Subcutaneous adipose tissue (tissue), 4 donors: Measurements from ENCODE around the gene RORC. TPM values are rescaled to one million over a fixed set of nuclear protein-coding genes. Genes with fewer than 3 reads are reported as not detected.

ENCODE experiments used
- total RNA-seq, 4 donors: library from RNA; depleted of rRNA; stranded (reverse); fragments of >200 nt; gene quantifications; one replicate each; pipeline ENCODE4 v1.1.0, GENCODE V29; 2016
- TF ChIP-seq, protein P1 (sequence below): fragments of 450-650 bp; IDR thresholded peaks from one replicate; pipeline ENCODE4 v1.5.1; 2016; ENCODE audit warnings: low read depth, mild to moderate bottlenecking, control low read depth, antibody characterized with exemption, moderate library complexity

Gene RORC
- total RNA-seq, 4 donors from 2014 or later, result 0.98 to 6.4 (median 2.9) TPM

DNA sequence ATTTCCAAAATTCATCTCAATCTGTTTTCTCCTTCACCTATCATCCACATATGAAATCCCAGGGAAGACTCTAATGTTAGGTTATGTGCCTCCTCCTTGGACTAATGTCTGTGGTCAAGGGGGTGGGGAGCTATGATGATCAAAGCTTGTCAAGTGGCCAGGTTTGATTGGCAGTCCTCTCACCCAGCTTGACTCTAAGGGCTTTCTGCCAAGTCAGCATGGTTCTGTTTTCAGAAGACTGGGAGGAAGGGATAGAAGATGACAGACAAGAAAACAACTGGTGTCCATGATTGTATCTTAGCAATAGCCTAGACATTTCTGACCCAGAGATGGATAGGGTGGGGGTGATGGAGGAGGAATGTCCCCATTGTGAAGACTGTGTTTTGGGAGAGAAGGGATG, 31.0 kb upstream of the RORC start:
- TF ChIP-seq, protein P1, sequence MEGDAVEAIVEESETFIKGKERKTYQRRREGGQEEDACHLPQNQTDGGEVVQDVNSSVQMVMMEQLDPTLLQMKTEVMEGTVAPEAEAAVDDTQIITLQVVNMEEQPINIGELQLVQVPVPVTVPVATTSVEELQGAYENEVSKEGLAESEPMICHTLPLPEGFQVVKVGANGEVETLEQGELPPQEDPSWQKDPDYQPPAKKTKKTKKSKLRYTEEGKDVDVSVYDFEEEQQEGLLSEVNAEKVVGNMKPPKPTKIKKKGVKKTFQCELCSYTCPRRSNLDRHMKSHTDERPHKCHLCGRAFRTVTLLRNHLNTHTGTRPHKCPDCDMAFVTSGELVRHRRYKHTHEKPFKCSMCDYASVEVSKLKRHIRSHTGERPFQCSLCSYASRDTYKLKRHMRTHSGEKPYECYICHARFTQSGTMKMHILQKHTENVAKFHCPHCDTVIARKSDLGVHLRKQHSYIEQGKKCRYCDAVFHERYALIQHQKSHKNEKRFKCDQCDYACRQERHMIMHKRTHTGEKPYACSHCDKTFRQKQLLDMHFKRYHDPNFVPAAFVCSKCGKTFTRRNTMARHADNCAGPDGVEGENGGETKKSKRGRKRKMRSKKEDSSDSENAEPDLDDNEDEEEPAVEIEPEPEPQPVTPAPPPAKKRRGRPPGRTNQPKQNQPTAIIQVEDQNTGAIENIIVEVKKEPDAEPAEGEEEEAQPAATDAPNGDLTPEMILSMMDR, result no peak

DNA sequence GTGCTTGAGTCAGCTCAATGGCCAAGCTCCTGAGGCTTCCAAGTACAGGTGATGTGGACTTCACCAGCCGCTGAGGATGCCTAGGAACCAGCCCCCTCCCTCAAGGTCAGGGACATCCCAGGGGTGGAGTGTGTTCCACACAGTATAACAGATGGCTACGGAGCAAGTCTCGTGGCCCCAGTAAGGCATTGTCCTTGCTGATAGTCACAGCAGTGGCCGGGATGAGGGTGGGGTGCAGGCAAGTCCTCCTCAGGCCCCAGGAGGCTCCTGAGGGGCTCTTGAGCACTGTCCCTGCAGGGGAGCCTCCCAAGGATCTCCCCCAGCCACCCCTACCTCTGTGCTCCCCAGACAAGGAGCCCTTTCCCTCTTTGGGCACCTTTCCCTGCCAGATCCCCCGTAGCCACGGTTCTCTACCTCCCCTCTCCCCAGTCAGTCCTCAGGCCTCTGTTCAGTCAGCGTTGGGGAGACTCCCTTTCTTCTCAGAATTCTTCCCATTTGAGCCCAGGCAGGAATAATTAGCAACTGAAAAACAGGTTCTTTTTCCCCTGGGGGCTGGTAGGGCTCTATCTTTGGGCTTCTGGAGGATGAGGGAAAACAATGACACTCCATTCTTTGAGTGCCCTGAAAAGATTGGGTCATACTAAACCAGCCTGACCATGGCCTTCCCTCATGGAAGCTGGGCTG, 29.0 kb upstream of the RORC start:
- TF ChIP-seq, protein P1, result no peak

DNA sequence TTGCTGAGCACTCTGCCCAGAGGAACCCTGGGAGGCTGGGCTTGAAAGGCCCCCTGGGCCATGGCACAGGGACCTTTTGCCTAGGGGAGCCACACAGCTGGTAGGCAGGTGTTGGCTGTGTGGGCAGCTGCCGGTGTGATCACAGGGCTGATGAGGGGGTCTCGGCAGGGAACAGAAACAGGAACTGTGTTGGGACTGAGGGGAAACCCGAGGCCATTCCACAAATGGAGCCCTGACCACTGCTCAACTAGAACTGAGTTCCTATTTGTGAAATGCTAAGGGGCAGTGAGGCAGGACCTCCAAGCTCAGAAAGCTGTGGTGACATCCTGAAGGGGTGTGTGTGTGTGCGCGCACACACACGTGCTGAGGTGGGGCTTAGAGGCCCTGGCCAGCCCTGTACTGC, 28.3 kb upstream of the RORC start:
- TF ChIP-seq, protein P1, result no peak

DNA sequence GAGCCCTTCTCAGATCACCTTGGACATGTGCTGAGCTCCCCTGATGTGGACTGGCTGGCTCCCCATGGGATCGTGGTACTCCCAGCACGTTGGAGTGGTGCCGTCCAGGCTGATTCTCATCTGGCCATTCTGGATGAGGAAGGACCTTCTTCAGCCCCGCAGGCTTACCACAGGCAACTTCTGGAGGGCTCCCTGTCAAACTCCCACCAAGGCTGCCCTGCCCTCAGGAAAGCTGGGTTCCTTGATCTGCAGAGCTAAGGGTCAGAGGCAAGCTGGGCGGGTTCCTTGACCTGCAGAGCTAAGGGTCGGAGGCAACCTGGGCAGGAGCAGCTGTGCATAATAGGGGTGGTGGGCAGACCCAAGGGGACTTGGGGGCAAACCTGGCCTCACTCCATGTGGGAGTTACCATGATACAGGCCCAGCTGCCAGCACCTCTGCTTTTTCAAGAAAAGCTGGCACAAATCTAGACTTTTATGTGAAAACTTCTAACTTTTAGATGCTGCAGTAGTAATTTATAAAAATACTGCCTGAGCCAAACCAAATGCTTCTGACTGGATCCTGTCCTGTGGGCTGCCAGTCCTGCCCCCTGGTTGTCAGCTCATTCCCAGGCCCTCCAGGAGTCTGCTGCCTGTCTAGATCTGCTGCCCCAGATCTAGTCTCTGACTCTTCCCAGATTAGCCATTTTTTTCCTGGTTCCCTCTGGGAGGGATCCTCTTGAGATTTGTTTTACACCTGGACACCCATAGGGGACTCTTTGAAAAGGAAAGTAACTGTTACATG, 27.5 kb upstream of the RORC start:
- TF ChIP-seq, protein P1, result no peak

DNA sequence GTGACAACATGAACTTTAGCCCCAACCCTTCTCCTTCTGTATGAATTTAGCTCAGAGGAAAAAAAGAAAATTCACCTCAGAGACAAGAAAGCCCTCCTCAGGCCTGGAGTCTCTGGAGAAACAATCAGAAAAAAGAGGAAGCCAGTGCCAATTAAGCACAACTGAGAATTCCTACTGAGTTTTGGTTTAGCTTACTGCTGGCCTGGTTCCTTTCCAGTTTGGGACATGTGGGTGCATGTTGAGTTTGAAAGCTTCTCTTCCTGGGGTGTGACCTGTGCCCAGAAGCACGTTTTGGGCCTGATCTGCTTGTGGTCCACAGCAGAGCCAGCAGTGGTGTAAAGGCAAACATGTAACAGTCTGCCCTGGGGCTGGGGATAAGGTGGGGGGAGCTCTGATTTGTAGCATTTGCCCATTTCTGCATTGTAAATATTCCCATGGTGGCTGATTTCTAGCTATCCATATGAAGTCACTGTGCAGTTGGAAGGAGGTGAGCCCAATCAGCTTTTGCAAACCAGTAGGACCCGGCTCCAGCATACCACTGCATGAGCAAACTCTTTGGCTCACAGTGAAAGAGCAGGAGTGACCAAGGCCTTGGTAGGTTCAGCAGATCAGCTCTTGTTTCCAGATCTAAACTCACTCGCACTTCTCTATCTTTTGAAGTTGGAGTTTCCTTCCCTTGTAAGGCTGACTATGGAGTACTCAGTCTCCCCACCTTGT, 26.6 kb upstream of the RORC start:
- TF ChIP-seq, protein P1, result no peak

DNA sequence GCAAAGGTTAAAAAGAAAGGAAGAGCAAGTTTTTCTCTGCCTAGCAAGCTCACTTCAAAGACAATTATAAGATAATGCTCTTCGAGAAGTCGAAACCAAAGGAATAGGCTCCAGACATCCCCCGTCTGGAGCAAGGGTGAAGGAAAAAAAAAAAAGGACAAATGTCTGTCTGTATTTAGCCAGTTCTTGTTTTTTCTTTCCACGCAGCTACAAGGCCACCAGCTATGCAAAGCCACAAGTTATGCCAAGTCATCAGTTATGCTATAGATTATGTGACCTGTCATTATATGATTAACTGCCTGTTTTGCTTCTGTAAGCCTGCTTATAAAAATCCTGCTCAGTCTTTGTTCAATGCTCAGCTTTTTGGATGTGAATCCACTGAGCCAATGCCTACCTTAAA, 24.3 kb upstream of the RORC start:
- TF ChIP-seq, protein P1, result no peak

DNA sequence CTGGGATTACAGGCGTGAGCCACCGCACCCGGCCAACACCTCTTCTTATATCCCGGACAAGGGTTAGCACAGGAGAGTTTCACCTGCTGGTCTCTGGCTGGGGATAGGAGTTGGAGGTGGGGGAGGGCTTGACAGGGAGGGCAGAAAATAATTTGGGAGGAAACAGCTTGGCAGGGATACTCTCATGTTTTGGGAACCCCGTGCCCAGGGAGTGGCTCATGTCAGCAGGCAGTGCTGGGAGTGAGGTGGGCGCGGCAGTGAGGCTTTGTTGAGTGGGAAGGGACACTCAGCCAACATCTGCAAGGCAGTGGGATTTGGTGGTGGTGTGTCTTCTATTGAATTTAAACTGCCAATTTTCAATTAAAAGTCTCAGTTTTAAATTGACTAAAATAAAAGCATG, 23.1 kb upstream of the RORC start:
- TF ChIP-seq, protein P1, result no peak
